GM12872 (cell line): ENCODE results near the gene RNF151.

ENCODE experiments used
- TF ChIP-seq, protein P1 (sequence below): IDR thresholded peaks from 3 replicates; pipeline ENCODE4 v1.5.1; 2011; ENCODE audit warnings: low read depth, mild to moderate bottlenecking, low read length, moderate library complexity; ENCODE audit not compliant: insufficient read depth

Gene RNF151

GRCh38 chr16:1941162-1942046 lies 25.3 kb upstream of the RNF151 start:
- TF ChIP-seq, protein P1, sequence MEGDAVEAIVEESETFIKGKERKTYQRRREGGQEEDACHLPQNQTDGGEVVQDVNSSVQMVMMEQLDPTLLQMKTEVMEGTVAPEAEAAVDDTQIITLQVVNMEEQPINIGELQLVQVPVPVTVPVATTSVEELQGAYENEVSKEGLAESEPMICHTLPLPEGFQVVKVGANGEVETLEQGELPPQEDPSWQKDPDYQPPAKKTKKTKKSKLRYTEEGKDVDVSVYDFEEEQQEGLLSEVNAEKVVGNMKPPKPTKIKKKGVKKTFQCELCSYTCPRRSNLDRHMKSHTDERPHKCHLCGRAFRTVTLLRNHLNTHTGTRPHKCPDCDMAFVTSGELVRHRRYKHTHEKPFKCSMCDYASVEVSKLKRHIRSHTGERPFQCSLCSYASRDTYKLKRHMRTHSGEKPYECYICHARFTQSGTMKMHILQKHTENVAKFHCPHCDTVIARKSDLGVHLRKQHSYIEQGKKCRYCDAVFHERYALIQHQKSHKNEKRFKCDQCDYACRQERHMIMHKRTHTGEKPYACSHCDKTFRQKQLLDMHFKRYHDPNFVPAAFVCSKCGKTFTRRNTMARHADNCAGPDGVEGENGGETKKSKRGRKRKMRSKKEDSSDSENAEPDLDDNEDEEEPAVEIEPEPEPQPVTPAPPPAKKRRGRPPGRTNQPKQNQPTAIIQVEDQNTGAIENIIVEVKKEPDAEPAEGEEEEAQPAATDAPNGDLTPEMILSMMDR, result no peak

DNA sequence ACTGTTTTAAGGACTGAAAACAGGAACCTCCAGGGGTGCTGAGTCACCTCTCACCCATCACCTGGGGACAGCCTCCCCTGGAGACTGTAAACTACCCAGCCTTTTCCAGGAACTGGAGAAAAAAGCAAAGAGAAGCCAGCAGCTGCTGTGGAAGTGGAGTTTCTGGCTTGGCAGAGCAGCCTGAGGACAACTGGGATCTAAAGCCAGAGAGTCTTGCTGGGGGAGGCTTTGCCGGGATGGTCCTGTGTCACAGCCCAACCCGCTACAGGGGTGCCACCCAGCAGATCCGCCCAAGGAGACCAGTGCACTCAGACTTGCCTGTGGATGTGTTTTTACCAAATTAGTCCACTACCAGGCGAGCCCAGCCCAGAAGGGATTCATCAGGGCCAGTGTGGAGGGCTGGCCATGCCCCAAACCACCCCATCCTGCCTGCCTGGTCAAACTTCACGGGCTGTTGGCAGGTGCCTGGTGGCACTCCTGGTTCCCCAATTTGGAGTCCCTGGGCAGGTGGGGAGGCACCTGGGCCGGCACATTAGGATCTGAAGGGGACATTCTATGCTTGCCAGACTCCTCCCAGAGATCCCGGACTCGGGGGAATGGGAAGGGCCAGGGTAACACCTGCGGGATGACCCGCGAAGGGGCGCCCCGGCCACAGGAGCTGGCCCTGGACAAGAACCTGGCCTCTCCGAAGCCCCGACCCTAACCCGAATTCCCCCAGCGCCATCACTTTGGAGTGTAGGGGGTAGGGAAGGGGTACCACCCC lies 24.4 kb upstream of the RNF151 start:
- TF ChIP-seq, protein P1, result no peak

GRCh38 chr16:1942810-1943726 lies 23.6 kb upstream of the RNF151 start, which contains the start of gene MSRB1:
Gene MSRB1, minus strand, starts transcription at chr16:1943199. Its CDS starts 43 bp downstream, at chr16:1943156.
- TF ChIP-seq, protein P1, result no peak

DNA sequence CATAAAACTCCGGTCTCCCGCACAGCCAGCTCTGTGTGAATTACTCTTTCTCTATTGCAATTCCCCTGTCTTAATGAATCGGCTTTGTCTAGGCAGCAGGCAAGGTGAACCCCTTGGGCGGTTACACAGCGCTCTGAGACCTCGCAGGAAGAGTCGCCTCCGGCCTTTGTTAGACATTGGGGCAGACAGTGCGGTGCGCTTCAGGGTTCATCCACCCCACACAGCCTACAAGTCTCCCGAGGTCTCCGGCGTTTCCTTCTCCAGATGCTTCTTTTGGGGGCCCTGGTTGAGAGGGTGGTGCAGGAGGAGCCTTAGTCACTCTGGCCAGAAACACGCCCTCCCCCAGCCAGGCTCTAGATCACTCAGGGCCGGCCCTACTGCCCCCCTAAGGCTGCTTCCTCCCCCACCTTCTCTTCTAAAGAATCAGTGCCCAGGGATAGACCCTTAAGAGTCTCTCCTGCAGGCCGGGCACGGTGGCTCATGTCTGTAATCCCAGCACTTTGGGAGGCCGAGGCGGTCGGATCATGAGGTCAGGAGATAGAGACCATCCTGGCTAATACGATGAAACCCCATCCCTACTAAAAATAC lies 21.9 kb upstream of the RNF151 start:
- TF ChIP-seq, protein P1, result no peak

GRCh38 chr16:1945559-1946391 lies 20.9 kb upstream of the RNF151 start:
- TF ChIP-seq, protein P1, result no peak
